Measurements from ENCODE around the gene AUTS2. TPM values are rescaled to one million over a fixed set of nuclear protein-coding genes. Genes with fewer than 3 reads are reported as not detected.

Gene AUTS2
- total and polyA plus RNA-seq, 2 experiments from 2014 or later = 32.0 to 91.0 TPM

DNA sequence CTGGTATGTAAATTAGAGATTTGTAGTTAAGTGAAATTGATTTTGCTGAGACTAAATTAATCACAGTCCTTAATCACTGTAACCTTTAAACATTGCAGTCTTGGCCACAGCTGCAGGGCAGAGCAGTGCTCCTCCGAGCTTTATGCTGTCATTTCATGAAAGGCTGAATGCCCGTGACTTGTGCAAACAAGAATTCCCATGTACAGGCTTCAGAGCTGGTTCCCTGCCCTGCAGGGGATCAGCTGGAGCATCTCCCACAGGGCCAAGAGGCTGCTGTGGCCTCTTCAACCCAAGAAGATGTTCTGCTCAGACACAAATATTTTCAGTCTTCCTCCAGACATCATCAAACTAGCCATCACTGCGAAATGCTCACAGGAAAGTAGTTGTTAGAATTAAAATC lies 419.1 kb downstream of the AUTS2 start:
- H3K27ac Mint-ChIP-seq = no peak overlapping the region
- no peak overlapping the region for H3K4me3 ChIP-seq
- no peak overlapping the region for H2AFZ ChIP-seq
- no peaks in the 10 kb centered on the region for H3K9me2 ChIP-seq (ENCODE audit: insufficient read depth)
- H3F3A ChIP-seq (replicated peaks; ENCODE audit: low read depth) = no peaks in the 10 kb centered on the region
- DNase-seq (ENCODE audit: low spot score) (no peak), ATAC-seq (no peak)
- no peaks in the 10 kb centered on the region for H3K27me3 ChIP-seq (ENCODE audit: insufficient read depth)
- peaks cover 38% of the 10 kb centered on the region for H3K4me1 Mint-ChIP-seq
- TF ChIP-seq, protein P1, sequence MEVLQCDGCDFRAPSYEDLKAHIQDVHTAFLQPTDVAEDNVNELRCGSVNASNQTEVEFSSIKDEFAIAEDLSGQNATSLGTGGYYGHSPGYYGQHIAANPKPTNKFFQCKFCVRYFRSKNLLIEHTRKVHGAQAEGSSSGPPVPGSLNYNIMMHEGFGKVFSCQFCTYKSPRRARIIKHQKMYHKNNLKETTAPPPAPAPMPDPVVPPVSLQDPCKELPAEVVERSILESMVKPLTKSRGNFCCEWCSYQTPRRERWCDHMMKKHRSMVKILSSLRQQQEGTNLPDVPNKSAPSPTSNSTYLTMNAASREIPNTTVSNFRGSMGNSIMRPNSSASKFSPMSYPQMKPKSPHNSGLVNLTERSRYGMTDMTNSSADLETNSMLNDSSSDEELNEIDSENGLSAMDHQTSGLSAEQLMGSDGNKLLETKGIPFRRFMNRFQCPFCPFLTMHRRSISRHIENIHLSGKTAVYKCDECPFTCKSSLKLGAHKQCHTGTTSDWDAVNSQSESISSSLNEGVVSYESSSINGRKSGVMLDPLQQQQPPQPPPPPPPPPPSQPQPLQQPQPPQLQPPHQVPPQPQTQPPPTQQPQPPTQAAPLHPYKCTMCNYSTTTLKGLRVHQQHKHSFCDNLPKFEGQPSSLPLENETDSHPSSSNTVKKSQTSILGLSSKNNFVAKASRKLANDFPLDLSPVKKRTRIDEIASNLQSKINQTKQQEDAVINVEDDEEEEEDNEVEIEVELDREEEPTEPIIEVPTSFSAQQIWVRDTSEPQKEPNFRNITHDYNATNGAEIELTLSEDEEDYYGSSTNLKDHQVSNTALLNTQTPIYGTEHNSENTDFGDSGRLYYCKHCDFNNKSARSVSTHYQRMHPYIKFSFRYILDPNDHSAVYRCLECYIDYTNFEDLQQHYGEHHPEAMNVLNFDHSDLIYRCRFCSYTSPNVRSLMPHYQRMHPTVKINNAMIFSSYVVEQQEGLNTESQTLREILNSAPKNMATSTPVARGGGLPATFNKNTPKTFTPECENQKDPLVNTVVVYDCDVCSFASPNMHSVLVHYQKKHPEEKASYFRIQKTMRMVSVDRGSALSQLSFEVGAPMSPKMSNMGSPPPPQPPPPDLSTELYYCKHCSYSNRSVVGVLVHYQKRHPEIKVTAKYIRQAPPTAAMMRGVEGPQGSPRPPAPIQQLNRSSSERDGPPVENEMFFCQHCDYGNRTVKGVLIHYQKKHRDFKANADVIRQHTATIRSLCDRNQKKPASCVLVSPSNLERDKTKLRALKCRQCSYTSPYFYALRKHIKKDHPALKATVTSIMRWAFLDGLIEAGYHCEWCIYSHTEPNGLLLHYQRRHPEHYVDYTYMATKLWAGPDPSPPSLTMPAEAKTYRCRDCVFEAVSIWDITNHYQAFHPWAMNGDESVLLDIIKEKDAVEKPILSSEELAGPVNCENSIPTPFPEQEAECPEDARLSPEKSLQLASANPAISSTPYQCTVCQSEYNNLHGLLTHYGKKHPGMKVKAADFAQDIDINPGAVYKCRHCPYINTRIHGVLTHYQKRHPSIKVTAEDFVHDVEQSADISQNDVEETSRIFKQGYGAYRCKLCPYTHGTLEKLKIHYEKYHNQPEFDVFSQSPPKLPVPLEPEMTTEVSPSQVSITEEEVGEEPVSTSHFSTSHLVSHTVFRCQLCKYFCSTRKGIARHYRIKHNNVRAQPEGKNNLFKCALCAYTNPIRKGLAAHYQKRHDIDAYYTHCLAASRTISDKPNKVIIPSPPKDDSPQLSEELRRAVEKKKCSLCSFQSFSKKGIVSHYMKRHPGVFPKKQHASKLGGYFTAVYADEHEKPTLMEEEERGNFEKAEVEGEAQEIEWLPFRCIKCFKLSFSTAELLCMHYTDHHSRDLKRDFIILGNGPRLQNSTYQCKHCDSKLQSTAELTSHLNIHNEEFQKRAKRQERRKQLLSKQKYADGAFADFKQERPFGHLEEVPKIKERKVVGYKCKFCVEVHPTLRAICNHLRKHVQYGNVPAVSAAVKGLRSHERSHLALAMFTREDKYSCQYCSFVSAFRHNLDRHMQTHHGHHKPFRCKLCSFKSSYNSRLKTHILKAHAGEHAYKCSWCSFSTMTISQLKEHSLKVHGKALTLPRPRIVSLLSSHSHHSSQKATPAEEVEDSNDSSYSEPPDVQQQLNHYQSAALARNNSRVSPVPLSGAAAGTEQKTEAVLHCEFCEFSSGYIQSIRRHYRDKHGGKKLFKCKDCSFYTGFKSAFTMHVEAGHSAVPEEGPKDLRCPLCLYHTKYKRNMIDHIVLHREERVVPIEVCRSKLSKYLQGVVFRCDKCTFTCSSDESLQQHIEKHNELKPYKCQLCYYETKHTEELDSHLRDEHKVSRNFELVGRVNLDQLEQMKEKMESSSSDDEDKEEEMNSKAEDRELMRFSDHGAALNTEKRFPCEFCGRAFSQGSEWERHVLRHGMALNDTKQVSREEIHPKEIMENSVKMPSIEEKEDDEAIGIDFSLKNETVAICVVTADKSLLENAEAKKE (CRISPR knock-in tag; IDR thresholded peaks at IDR 0.05) = no peak
- TF ChIP-seq, protein P2, sequence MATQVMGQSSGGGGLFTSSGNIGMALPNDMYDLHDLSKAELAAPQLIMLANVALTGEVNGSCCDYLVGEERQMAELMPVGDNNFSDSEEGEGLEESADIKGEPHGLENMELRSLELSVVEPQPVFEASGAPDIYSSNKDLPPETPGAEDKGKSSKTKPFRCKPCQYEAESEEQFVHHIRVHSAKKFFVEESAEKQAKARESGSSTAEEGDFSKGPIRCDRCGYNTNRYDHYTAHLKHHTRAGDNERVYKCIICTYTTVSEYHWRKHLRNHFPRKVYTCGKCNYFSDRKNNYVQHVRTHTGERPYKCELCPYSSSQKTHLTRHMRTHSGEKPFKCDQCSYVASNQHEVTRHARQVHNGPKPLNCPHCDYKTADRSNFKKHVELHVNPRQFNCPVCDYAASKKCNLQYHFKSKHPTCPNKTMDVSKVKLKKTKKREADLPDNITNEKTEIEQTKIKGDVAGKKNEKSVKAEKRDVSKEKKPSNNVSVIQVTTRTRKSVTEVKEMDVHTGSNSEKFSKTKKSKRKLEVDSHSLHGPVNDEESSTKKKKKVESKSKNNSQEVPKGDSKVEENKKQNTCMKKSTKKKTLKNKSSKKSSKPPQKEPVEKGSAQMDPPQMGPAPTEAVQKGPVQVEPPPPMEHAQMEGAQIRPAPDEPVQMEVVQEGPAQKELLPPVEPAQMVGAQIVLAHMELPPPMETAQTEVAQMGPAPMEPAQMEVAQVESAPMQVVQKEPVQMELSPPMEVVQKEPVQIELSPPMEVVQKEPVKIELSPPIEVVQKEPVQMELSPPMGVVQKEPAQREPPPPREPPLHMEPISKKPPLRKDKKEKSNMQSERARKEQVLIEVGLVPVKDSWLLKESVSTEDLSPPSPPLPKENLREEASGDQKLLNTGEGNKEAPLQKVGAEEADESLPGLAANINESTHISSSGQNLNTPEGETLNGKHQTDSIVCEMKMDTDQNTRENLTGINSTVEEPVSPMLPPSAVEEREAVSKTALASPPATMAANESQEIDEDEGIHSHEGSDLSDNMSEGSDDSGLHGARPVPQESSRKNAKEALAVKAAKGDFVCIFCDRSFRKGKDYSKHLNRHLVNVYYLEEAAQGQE (IDR thresholded peaks at IDR 0.05; ENCODE audit: unreplicated experiment) = no peak
- no peak for TF ChIP-seq STAT1 (IDR thresholded peaks at IDR 0.05; ENCODE audit: unreplicated experiment)
- no peaks in the 10 kb centered on the region for H3K9me3 Mint-ChIP-seq
- no peak overlapping the region for H3K27ac ChIP-seq (ENCODE audit: low read depth)
- H3K4me1 ChIP-seq (ENCODE audit: insufficient read depth) = peaks cover 27% of the 10 kb centered on the region
- H3K36me3 Mint-ChIP-seq (ENCODE audit: low read depth) = no peaks in the 10 kb centered on the region
- no peaks in the 10 kb centered on the region for H3K27me3 Mint-ChIP-seq (ENCODE audit: insufficient read depth, low read depth, poor library complexity)
- H3K4me3 Mint-ChIP-seq = no peak overlapping the region
- no peaks in the 10 kb centered on the region for H3K79me2 ChIP-seq (replicated peaks; ENCODE audit: insufficient read depth)
- no peak overlapping the region for H3K4me2 ChIP-seq
- no peaks in the 10 kb centered on the region for H4K20me1 ChIP-seq (replicated peaks; ENCODE audit: insufficient read depth)
- no peaks in the 10 kb centered on the region for H3K36me3 ChIP-seq (ENCODE audit: insufficient read depth)

Measured in GM23338 (cell line).